Upper lobe of right lung (tissue), 1 donor: Measurements from ENCODE around the gene FOXP1. TPM values are rescaled to one million over a fixed set of nuclear protein-coding genes. Genes with fewer than 3 reads are reported as not detected.

Experiments
- ATAC-seq: fragments of 200-7000 bp; cut with Tn5 transposase; one replicate; pipeline ENCODE4 v1.9.1; 2020; ENCODE audit warnings: mild to moderate bottlenecking, moderate library complexity
- DNase-seq: peaks from one replicate; pipeline ENCODE4 v3.0.0-alpha.2; 2020
- H3K27ac ChIP-seq: fragments of 200-600 bp; one replicate; pipeline ENCODE4 v1.8.0; 2022
- H3K27me3 ChIP-seq: fragments of 200-600 bp; one replicate; pipeline ENCODE4 v1.8.0; 2022; ENCODE audit warnings: mild to moderate bottlenecking
- H3K36me3 ChIP-seq: fragments of 200-600 bp; one replicate; pipeline ENCODE4 v1.8.0; 2022
- H3K4me1 ChIP-seq: fragments of 200-600 bp; one replicate; pipeline ENCODE4 v1.8.0; 2022
- H3K4me3 ChIP-seq: fragments of 200-600 bp; one replicate; pipeline ENCODE4 v1.8.0; 2022; ENCODE audit warnings: mild to moderate bottlenecking
- H3K9me3 ChIP-seq: fragments of 200-600 bp; one replicate; pipeline ENCODE4 v1.8.0; 2022
- CTCF ChIP-seq: fragments of 200-600 bp; IDR thresholded peaks from one replicate; pipeline ENCODE4 v1.8.0; 2022; ENCODE audit warnings: antibody characterized with exemption
- intact Hi-C: fragments of 100-400 bp; cut with DNase I; formaldehyde crosslinking; loops from one replicate; pipeline ENCODE4 v1.11.0; 2022
- total RNA-seq: library from RNA; stranded (reverse); fragmentation: NEBNext Ultra II Directional; extraction: Animal tissue kit (Norgen Biotek cat#: 25700); gene quantifications from one replicate; pipeline ENCODE4 v1.2.1, GENCODE V29; 2021
- donor health status: DM: no; HTN: yes; CAD: no; lungs with severe emphysema.

FOXP1 gene
- total RNA-seq, 1 donor from 2014 or later: 140 TPM

DNA sequence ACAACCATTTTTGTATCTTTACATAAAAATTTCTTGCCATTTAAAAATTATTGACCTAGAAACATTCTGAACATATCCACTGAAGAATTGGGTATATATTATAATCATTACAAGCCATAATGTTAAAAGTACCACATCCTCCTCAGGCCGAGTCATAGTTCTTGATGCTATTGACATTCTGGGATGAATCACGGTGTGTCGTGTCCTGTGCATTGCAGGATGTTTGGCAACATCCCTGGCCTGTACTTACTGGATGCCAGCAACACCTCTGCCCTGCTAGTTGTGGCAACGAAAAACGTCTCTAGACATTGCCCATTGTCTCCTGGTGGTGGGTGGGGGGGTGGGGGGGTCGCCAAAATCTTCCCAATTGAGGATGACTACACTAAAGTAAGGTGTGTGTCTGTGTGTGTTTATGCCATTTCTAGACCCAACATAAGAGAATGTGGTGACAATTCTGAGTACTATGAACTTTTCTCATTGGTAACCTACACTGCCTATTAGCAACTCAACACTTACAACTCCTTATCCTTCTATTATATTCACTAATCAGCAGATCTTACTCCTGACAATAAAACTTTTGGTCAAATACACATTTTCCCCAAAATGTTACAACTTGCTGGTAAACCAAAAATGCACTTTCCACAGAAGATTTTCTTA, 471.6 kb downstream of the FOXP1 start:
- H3K4me3 ChIP-seq: no peak overlapping the region
- H3K27me3 ChIP-seq: no peaks in the 10 kb centered on the region
- H3K27ac ChIP-seq: peak overlapping the region; percentile 55
- H3K36me3 ChIP-seq: peaks cover 22% of the 10 kb centered on the region
- no peak for TF ChIP-seq CTCF
- DNase-seq: no peak
- no peaks in the 10 kb centered on the region for H3K9me3 ChIP-seq
- intact Hi-C loops: no loop called here
- ATAC-seq: no peak
- peaks cover 27% of the 10 kb centered on the region for H3K4me1 ChIP-seq

DNA sequence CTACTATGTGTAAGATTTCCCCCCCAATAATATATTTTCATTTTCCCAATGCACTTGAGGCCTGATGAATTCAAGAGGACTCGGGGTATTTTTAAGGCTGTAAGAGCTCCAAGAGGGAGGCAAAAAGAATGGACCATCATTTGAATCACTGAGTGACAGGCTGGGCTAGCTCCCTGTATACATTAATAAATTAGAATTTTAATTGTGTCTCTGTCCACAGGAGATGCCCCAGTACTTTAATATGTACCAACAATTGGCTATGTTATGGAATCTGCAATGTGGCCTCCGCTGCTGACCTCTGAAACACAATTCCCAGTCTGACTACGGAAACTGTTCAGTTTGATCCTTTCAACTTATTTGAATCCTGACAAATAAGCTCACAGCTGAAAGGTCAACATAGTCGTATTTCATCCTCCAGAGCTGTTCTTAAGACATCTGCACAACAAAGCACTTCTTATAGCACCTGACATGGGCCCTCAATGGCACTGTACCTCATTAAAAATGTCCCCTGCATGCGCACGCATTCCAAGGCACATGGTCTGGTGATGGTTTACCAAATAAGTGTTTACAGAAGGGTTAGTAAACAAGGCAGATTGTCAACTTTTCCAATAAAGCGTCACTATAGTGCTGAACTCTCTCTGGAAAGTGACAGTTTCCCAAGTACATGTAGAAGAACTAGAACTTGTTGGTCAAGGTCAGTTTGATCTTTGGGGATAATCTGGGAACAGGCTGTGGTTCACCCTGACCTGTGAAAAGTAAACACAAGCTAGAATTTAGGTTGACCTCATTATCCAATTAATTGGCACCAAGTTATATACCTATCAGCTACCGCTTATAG, 472.9 kb downstream of the FOXP1 start:
- Histone ChIP-seq H3K4me3 (no peak overlapping the region), H3K9me3 (no peaks in the 10 kb centered on the region), H3K4me1 (peaks cover 27% of the 10 kb centered on the region), H3K27me3 (no peaks in the 10 kb centered on the region), H3K27ac (no peak overlapping the region), H3K36me3 (peaks cover 22% of the 10 kb centered on the region)
- no peak for TF ChIP-seq CTCF
- no peak for ATAC-seq
- intact Hi-C loops: no loop called here
- no peak for DNase-seq

GRCh38 chr3:71109977-71110285, 473.6 kb downstream of the FOXP1 start:
- TF ChIP-seq CTCF: no peak
- no peak overlapping the region for H3K4me3 ChIP-seq
- H3K27ac ChIP-seq: peak overlapping the region; percentile 17
- DNase-seq (no peak), ATAC-seq (no peak)
- peaks cover 22% of the 10 kb centered on the region for H3K36me3 ChIP-seq
- H3K27me3 ChIP-seq: no peaks in the 10 kb centered on the region
- peaks cover 31% of the 10 kb centered on the region for H3K4me1 ChIP-seq
- intact Hi-C loops: no loop called here
- H3K9me3 ChIP-seq: no peaks in the 10 kb centered on the region

- Histone ChIP-seq H3K4me3 (no peak overlapping the region), H3K9me3 (no peaks in the 10 kb centered on the region), H3K27ac (peak overlapping the region; percentile 17), H3K36me3 (peaks cover 22% of the 10 kb centered on the region), H3K27me3 (no peaks in the 10 kb centered on the region), H3K4me1 (peaks cover 35% of the 10 kb centered on the region)
- intact Hi-C loops: no loop called here
- no peak for TF ChIP-seq CTCF
- no peak for DNase-seq
- ATAC-seq: no peak
Observed at GRCh38 chr3:71109241-71109976, 474.1 kb downstream of the FOXP1 start.

DNA sequence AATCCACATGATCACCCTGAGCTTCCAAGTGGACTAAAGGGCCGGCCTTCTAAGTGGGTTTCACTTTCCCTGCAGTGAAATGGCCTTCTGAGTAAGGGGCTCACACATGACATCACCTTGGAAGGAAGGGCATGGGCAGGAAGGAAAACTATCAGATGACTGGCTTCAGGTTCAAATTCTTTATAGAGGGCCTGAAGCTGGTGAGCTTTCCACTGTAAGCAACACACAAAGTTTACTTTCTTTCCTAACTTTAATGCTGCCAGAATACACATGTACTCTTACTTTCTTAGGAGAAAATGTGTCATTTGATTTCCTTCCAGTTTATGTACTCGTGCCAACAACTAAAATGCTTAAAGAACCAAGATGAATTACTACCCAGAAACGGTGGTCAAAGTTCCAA, 475.6 kb downstream of the FOXP1 start:
- no peak for TF ChIP-seq CTCF
- Histone ChIP-seq H3K4me3 (no peak overlapping the region), H3K27ac (peak overlapping the region; percentile 27), H3K4me1 (peaks cover 44% of the 10 kb centered on the region), H3K27me3 (no peaks in the 10 kb centered on the region), H3K36me3 (peaks cover 22% of the 10 kb centered on the region), H3K9me3 (no peaks in the 10 kb centered on the region)
- DNase-seq (no peak), ATAC-seq (no peak)
- intact Hi-C loops: no loop called here
